Panc1 (cell line): ENCODE results near the gene TTC3.

ENCODE experiments used
- CTCF ChIP-seq: fragments of 450-650 bp; IDR thresholded peaks from 2 replicates; pipeline ENCODE4 v1.5.1; 2017; ENCODE audit warnings: mild to moderate bottlenecking
- POLR2AphosphoS5 ChIP-seq: IDR thresholded peaks from 2 replicates; pipeline ENCODE4 v1.6.1; 2012; ENCODE audit warnings: mild to moderate bottlenecking, low read depth, low read length, moderate library complexity
- SIN3A ChIP-seq: IDR thresholded peaks from 2 replicates; pipeline ENCODE4 v1.6.1; 2012; ENCODE audit warnings: low read depth, mild to moderate bottlenecking, low read length, moderate library complexity, borderline replicate concordance; ENCODE audit not compliant: insufficient read depth
- TCF7L2 ChIP-seq: IDR thresholded peaks from 2 replicates; pipeline ENCODE4 v1.6.1; 2011; ENCODE audit warnings: mild to moderate bottlenecking, low read depth, low read length, inconsistent platforms
- TF ChIP-seq, protein P1 (sequence below), 2 experiments: IDR thresholded peaks; 2 replicates each; pipeline ENCODE4 v1.6.1; 2011 to 2012; ENCODE audit warnings: low read depth in 2 of 2, control low read depth in 1 of 2, low read length in 1 of 2, mild to moderate bottlenecking in 1 of 2, moderate library complexity in 1 of 2; ENCODE audit not compliant: insufficient read depth in 1 of 2

- TF ChIP-seq CTCF (no peak), SIN3A (no peak), POLR2AphosphoS5 (no peak), TCF7L2 (no peak)
- TF ChIP-seq, protein P1, sequence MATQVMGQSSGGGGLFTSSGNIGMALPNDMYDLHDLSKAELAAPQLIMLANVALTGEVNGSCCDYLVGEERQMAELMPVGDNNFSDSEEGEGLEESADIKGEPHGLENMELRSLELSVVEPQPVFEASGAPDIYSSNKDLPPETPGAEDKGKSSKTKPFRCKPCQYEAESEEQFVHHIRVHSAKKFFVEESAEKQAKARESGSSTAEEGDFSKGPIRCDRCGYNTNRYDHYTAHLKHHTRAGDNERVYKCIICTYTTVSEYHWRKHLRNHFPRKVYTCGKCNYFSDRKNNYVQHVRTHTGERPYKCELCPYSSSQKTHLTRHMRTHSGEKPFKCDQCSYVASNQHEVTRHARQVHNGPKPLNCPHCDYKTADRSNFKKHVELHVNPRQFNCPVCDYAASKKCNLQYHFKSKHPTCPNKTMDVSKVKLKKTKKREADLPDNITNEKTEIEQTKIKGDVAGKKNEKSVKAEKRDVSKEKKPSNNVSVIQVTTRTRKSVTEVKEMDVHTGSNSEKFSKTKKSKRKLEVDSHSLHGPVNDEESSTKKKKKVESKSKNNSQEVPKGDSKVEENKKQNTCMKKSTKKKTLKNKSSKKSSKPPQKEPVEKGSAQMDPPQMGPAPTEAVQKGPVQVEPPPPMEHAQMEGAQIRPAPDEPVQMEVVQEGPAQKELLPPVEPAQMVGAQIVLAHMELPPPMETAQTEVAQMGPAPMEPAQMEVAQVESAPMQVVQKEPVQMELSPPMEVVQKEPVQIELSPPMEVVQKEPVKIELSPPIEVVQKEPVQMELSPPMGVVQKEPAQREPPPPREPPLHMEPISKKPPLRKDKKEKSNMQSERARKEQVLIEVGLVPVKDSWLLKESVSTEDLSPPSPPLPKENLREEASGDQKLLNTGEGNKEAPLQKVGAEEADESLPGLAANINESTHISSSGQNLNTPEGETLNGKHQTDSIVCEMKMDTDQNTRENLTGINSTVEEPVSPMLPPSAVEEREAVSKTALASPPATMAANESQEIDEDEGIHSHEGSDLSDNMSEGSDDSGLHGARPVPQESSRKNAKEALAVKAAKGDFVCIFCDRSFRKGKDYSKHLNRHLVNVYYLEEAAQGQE (IDR thresholded peaks at IDR 0.05; ENCODE audit: insufficient read depth in 1 of 2, low read depth in 2 of 2, low read length in 1 of 2), result no peak
Observed at GRCh38 chr21:37058261-37058660, 14.8 kb upstream of the TTC3 start.
